Esophagus muscularis mucosa (tissue), 4 donors: ENCODE data around the gene CCN5.

ENCODE experiments used
- CTCF ChIP-seq, 3 experiments: fragments of 200-600 bp in 2 of 3; fragments of 450-650 bp in 1 of 3; sonication (generic) in 2 of 3; IDR thresholded peaks; one replicate each; pipeline ENCODE4 v1.5.1; 2017 to 2019; ENCODE audit warnings: antibody characterized with exemption in 3 of 3, mild to moderate bottlenecking in 2 of 3, moderate library complexity in 1 of 3
- EP300 ChIP-seq: sonication (generic); formaldehyde crosslinking; IDR thresholded peaks from one replicate; pipeline ENCODE4 v1.6.1; 2017; ENCODE audit warnings: antibody characterized with exemption
- POLR2A ChIP-seq: fragments of 450-650 bp; IDR thresholded peaks from one replicate; pipeline ENCODE4 v1.6.1; 2017; ENCODE audit warnings: antibody characterized with exemption, moderate library complexity, mild to moderate bottlenecking, low read depth
- POLR2AphosphoS5 ChIP-seq, 2 donors: sonication (generic); formaldehyde crosslinking; IDR thresholded peaks; one replicate each; pipeline ENCODE4 v1.6.1; 2017; ENCODE audit warnings: antibody characterized with exemption in 2 of 2

GRCh38 chr20:44769481-44769863 lies 54.3 kb downstream of the CCN5 start:
- TF ChIP-seq POLR2A (no peak), EP300 (no peak), CTCF (IDR thresholded peaks at IDR 0.05) (no peak), POLR2AphosphoS5 (IDR thresholded peaks at IDR 0.05) (no peak)
